ENCODE data around the gene JAM3.
"Not testable (repeated sequence)": the region's sequence is repeated elsewhere in the genome, so short reads cannot be mapped to it uniquely, and the experiment has no call there.

The JAM3 gene

GRCh38 chr11:134063991-134064747 is 4.7 kb upstream of the JAM3 start:
- no peak for DNase-seq

GRCh38 chr11:134065381-134065780 is 3.5 kb upstream of the JAM3 start:
- no peak for DNase-seq

DNA sequence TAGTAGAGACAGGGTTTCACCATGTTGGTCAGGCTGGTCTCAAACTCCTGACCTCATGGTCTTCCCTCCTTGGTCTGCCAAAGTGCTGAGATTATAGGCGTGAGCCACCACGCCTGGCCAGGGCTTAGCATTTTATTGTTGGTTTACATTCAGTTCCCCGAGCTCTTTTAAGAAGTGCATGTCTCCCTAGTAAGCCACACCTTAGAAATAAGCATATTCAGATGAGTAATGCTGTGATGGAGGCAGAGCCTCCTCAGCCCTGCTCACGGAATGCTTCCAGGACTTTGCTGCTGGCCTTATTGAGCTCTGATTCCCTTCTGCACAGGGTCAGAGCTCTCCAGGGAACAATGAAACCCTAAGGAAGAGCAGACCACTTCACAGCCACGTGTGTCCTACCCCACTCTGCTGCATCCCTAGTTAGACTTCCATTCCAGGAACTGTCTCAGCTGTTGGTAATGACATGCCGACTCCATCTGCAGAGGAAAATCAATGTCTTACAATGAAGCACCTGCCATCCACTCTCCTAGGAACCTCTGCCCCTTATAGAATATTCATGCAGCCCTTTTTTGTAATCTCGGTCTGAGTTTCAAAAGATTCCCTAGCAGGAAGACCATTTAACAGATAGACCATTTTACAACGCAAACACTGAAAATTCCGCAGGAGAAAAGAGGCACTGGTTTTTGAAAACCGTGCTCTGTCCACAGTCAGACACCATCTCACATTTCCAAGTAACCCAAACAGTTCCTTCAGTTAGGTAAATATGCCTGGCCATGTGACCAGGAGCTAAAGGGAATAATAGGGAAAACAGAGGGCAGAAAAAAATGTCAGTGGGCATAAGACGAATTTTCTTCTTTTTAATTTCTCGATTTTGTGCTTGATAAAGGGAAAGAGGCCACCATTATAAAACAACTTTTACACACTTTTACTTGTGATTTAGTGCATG is 1.7 kb upstream of the JAM3 start:
- no peak for DNase-seq

- DNase-seq: no peak
Measured at GRCh38 chr11:134069426-134070341, 812 bp downstream of the JAM3 start.

DNA sequence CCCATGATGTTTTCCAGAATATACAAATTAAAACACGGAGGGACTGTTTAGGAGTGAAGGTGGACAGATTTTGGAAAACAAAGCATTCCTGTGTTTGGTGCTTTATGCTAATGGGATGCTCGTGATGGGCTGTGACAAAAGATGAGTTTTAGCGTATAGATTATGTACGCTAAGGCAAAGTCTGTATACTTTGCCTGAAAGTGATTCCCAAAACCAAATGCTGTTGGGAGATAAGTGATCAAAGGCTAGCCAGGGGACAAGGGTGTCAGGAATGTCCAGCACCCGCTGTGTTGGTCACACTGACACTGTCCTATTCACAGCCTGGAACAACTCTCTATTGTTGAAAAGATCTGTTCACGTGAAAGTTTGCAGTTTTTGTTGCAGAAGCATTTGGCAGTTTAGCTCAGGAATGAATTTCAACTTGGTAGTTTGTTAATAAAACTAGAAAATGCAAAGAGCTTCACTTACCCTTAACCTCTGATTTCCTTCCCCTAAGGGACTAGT is 1.5 kb downstream of the JAM3 start:
- DNase-seq: no peak

DNA sequence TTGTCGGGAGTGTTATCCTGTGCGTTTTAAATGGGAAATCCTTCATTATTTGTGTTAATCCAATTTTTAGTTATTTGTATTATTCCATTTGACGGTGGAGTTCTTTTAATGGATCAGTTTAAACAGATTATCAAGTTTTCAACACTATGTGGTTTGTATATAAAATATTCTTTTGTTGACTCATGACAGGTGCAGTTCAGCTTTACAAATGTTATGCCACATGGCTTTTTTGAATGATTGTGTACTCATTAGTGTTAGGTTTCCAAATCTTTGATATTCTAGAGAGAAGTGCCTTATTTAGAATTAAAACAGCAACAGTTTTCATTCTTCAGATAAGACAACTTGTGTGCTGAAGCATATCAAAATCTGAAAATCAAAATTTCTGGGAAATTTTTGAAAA is 2.4 kb downstream of the JAM3 start:
- DNase-seq: no peak

GRCh38 chr11:134071766-134072402 is 3.0 kb downstream of the JAM3 start:
- DNase-seq: no peak

DNA sequence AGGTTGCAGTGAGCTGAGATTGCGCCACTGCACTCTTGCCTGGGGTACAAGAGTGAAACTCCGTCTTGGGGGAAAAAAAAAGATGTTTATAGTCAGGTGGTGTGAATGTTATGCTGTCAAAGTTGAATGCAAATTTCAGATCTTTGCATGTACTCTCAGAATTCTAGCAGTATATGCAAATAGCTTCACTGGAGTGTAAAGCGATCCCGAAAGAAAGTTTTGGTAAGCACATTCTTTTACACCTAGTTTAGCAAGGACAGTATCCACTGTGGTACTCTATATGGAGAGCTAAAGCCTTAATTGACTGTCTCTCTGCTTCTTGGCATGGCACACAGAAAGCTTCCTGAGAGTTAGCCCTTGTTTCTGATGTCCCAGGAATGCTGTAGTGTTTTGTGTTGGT is 4.0 kb downstream of the JAM3 start:
- no peak for DNase-seq

DNA sequence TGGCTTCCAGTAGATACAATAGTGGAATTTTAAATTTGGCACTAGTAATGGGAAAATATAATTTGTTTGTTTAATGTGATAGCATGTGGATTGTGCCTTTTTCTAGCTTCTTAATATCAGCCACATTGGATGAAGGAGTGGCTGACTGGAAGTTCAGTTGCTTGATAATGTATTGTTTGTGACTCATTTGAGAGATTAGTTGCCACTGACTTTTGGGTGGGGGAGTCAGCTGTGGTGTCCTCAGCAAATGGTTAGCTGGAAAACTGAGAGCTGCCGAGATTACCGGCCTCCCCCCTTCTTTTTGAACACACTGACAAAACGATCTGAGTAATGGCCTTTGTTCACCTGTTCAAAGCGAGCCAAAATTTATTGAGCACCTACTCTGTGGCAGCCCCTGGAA is 5.5 kb downstream of the JAM3 start:
- DNase-seq: no peak

DNA sequence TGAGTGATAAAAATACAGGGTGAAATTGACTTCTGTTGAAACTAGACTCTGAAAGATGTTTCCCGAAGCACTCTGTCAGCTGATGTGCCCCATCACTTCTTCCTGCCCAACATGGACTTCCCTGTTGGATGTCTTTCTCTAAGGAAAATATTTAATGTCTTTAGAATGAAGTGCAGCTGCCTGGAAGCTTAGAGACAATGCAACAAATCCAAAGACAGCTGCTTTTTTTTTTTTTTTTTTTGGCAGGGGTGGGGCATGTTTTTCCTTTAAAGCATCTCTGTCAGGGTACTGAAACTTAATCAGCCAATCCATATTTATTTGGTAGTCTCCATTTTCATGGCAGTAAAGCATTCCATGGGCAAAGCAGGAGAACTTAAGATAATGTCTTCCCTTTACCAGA is 5.9 kb downstream of the JAM3 start:
- no peak for DNase-seq

DNA sequence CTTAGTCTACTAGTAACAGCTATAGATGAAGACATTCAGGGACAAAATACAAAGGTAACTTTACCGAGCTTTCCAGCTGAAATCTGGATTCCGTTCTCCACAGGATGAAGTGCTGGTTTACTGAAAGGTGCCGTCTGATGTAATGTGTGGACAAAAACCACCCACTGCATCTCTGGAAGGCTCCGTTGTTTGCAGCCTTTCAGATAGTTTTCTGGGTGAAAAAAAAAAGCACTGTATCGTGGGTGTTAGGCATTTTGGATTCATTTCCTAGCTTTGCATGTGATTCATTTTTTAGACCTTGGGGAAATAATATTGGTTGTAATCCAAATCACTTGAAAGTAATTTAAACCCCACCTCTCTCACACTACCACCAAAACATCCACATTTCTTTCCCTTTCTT is 10.4 kb downstream of the JAM3 start:
- DNase-seq: no peak

DNA sequence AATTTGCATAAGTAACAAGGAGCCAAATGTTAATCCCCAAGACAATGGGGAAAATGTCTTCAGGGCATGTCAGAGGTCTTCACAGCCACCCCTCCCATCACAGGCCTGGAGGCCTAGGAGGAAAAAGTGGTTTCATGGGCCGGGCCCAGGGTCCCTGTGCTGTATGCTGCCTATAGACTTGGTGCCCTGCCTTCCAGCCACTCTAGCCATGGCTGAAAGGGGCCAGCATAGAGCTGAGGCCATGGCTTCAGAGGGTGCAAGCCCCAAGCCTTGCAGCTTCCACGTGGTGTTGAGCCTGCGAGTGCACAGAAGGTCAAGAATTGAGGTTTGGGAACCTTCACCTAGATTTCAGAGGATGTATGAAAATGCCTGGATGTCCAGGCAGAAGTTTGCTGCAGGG is 12.4 kb downstream of the JAM3 start:
- DNase-seq: not testable (repeated sequence)

GRCh38 chr11:134082990-134083389 is 14.1 kb downstream of the JAM3 start:
- DNase-seq: no peak

DNA sequence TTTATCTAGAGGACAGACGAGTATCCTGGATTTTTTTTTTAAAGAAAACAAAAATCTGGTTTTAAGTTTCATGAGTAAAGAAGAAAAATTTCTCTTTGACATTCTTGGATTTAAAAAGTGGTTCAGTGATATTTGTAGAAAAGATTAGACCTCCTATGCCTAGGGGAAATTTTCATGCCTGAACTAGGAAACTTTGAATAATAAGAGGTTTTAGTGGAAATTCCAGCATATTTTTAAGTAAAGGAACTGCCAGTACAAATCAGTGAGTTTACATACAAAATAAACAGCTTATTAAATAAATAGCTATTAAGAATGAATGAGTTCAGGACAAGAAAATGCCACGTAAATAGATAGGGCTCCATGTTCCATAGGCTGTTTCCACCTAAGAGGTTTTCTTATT is 17.5 kb downstream of the JAM3 start:
- DNase-seq: no peak

DNA sequence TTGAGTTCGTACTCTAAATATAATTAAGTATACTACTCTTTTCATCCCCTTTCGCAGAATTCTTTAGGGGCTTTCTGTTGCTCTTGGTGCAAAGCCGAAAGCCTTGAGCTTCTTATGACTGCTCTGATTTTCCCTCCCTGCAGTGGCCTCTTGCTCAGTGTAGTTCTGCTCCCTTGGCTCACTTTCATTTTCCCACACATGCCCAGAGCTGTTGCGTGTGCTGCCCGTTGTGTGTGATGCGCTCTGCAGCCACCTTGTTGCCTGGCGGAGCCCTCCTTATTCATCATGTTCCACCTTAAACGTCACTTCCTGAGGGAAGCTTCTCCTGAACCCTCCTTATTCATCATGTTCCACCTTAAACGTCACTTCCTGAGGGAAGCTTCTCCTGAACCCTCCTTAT is 23.1 kb downstream of the JAM3 start:
- DNase-seq: not testable (repeated sequence)

DNA sequence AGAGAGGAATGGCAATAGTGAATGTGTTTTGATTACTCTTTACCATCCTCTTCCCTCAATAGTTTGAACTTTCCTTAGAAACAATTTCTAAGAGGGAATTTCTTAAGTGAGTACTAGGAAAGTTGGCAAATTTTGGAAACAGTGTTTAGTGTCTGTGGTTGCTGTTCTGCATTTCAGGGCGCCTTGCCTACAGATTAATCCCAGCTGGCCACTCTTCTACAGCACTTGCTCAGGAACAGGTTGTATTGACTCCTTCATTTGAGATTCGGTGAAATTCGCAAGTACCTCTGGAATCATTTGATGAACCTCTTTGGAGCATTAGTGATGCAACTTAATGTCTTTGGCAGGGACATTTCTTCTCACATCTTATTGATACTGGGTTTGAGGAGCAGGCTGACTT is 28.3 kb downstream of the JAM3 start:
- no peak for DNase-seq

DNA sequence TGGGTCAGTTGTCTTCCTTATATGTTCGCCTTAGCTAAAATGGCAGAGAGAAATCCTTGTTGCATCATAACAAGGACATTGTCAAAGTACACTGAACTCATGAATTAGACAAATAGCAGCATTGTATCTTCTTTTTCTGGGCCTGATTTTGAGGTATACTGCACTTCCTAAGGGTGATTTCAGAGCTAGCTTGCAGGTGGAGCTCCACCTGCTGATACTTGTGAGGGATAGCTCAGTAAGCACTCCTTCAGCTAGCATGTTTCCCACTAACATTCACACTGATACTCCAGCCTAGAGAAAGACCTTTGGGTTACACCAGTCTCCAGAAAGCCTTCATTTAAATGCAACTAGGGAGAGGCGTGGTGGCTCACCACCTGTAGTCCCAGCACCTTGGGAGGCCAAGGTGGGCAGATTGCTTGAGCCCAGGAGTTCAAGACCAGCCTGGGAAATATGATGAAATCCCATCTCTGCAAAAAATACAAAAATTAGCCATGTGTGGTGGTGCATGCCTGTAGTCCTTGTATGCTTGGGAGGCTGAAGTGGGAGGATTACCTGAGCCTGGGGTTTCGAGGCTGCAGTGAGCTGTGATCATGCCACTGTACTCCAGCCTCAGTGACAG is 29.8 kb downstream of the JAM3 start:
- DNase-seq: no peak

- DNase-seq: no peak
Measured at GRCh38 chr11:134100171-134100570, 31.3 kb downstream of the JAM3 start.

GRCh38 chr11:134101282-134101681 is 32.4 kb downstream of the JAM3 start:
- DNase-seq: no peak

DNA sequence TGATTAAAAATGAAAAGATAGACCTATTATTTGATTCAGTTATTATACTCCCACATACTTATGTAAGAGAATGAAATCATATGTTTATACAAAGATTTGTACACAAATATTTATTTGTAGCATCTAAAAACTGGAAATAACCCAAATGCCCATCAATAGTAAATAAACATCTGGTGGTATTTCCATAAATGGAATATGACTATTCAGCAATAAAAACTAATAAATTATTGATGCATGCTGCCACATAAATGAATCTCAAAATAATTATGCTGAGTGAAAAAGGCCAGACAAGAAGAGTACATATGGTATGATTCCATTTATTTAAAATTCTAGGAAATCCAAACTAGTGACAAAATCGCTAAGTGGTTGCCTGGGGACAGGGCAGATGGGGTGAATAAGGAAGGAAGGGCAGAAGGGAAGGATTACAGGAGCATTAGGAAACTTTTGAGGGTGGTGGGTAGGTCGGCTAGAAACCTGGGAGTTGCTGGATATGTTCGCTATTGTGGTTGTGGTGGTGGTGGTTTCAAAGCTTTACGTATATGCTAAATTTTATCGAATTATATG is 41.5 kb downstream of the JAM3 start:
- no peak for DNase-seq

DNA sequence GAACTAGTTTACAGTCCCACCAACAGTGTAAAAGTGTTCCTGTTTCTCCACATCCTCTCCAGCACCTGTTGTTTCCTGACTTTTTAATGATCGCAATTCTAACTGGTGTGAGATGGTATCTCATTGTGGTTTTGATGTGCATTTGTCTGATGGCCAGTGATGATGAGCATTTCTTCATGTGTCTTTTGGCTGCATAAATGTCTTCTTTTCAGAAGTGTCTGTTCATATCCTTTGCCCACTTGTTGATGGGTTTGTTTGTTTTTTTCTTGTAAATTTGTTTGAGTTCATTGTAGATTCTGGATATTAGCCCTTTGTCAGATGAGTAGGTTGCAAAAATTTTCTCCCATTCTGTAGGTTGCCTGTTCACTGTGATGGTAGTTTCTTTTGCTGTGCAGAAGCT is 44.9 kb downstream of the JAM3 start:
- not testable (repeated sequence) for DNase-seq

- no peak for DNase-seq
Measured at GRCh38 chr11:134116210-134116609, 47.3 kb downstream of the JAM3 start.
